ENCODE results near the gene DDX21.
"Not testable (repeated sequence)": the region's sequence is repeated elsewhere in the genome, so short reads cannot be mapped to it uniquely, and the experiment has no call there.

DDX21 gene

GRCh38 chr10:68988530-68989316, 32.8 kb downstream of the DDX21 start, which contains the start of gene KIFBP:
TSS of gene KIFBP (plus strand) at chr10:68988803. CDS start at chr10:68988833, 30 bp downstream.
- peak; percentile 97 for DNase-seq

GRCh38 chr10:68989317-68989990, 33.5 kb downstream of the DDX21 start:
- DNase-seq: no peak

- peak; percentile 49 for DNase-seq
Observed at GRCh38 chr10:68992636-68993440, 36.9 kb downstream of the DDX21 start.

GRCh38 chr10:68997211-68997610, 41.2 kb downstream of the DDX21 start:
- DNase-seq: no peak

- DNase-seq: peak; percentile 41
Observed at GRCh38 chr10:69004821-69005220, 48.9 kb downstream of the DDX21 start.

GRCh38 chr10:69005704-69006485, 49.9 kb downstream of the DDX21 start:
- DNase-seq: no peak

GRCh38 chr10:69007260-69007659, 51.3 kb downstream of the DDX21 start:
- no peak for DNase-seq

- no peak for DNase-seq
Observed at GRCh38 chr10:69009360-69009759, 53.4 kb downstream of the DDX21 start.

- no peak for DNase-seq
Observed at GRCh38 chr10:69010151-69010640, 54.2 kb downstream of the DDX21 start.

- DNase-seq: not testable (repeated sequence)
Observed at GRCh38 chr10:69012778-69013177, 56.8 kb downstream of the DDX21 start.

- peak; percentile 25 for DNase-seq
Observed at GRCh38 chr10:69014171-69014570, 58.2 kb downstream of the DDX21 start.

- no peak for DNase-seq
Observed at GRCh38 chr10:69018613-69019012, 62.6 kb downstream of the DDX21 start.

- no peak for DNase-seq
Observed at GRCh38 chr10:69022611-69023010, 66.6 kb downstream of the DDX21 start.

- no peak for DNase-seq
Observed at GRCh38 chr10:69025370-69025896, 69.5 kb downstream of the DDX21 start.

- DNase-seq: no peak
Observed at GRCh38 chr10:69033256-69033655, 77.3 kb downstream of the DDX21 start.
